C4-2B (cell line): ENCODE data around the gene METTL23.

Source experiments
- CTCF ChIP-seq: fragments of 450-650 bp; conservative IDR thresholded peaks from 2 replicates; pipeline ENCODE4 v1.5.1; 2017; ENCODE audit warnings: mild to moderate bottlenecking
- ZFX ChIP-seq: fragments of 450-650 bp; IDR thresholded peaks from 2 replicates; pipeline ENCODE4 v1.6.1; 2017

- TF ChIP-seq CTCF (no peak), ZFX (no peak)
Measured at GRCh38 chr17:76700270-76700616, 26.4 kb upstream of the METTL23 start.
